Measurements from ENCODE around the gene PRSS38.

Gene PRSS38

DNA sequence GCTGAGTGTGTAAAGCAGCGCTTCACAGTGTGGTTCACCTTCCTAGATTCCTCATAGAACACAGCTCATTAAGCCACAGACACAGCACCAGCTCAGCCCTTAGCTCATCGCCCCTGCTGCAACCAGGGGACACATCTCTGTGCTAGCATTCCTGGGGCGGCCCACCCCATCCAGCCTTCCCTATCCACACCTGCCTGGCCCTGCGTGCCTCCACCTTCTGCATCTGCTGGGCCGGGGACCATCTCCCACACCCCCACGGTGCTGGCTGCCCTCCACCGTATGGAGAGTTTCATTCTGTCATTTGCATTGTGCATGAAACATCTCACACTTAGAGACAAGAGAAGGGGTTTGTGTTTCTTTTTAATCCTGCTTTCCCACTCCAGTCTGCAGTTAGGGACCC is 35.8 kb upstream of the PRSS38 start:
- no peak for DNase-seq

DNA sequence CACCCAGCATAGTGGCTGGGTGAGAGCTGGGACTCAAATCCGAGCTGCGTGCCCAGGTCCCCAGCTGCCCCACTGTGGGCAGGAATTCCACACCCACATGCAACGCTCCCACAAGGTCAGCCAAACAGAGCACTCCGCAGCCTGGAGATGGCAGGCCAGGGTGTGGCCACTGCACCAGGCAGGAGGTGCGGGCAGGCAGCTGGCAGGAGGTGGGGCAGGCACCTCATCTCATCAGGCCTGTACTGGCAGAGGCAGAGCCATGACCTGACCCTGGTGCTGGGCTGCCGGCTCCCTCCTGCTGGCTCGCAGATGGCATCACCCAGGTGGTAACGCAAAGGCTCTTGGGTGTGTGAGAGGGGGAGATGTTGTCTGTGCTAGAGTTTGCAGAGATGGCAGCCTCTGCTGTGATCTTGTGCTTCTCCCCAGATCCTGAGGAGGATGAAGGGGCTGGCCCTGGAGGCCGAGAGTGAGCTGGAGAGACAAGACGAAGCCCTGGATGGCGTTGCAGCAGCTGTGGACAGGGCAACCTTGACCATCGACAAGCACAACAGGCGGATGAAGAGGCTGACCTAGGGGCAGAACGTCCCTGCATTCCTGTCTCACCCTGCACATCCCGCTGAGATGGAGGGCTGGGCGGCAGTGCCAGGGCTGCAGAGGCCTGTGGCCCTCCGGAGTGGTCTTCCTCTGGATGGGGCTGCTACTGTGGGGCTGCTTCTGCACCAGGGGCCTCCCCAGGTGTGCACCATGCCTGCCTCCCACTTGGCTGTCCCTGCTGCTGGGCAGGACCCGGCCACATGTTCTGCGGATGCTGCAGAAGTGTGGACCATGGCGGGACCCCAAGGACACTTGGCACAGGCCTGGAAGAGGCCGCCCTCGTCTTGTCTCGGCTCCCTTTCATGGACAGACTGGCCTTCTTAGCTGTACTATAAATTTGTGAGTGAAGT is 35.1 kb upstream of the PRSS38 start:
- no peak for DNase-seq

DNA sequence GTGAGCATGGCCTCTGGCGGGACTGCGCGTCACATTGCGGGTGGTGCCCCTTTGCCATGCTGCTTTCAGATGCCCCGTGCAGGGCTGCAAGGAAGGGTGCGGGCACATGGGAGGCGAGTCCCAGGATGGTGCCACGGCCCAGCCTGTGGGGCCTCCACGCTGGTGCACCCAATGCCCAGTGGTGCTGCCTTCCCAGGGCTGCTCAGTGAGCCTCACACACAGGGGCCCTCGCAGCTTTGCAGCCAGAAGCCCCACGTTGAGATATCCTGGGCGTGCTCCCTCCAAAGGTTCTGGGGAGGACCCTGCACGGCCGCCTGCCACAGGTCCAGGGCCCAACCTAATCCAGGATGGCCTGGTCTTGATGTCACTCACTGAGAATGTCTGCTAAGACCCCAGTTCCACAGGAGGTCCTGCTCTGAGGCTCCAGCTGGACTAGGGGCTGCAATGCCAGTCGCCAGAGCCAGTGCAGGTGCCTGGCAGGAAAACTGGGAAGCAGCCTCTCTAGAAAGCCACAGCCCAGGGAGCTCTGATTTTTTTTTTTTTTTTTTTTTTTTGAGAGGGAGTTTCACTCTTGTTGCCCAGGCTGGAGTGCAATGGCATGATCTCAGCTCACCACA is 34.1 kb upstream of the PRSS38 start:
- DNase-seq, result no peak

DNA sequence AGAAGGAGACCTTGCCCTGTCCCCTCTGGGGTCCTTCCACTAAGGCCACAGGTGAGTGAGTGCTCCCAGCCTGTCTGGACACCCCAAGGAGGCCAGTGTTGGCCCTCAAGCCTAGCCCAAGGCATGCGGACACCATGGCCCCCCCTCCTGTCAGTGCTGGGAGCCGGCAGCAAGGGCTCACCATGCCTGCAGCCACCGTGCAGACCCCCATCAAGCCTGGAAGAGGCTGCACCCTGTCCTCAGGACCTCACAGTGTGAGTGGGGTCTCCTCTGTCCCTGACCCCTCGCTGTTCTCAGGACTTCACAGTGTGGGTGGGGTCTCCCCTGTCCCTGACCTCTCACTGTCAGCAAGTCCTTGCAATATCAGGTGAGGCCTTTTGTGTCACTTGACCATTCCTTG is 33.2 kb upstream of the PRSS38 start:
- no peak for DNase-seq

DNA sequence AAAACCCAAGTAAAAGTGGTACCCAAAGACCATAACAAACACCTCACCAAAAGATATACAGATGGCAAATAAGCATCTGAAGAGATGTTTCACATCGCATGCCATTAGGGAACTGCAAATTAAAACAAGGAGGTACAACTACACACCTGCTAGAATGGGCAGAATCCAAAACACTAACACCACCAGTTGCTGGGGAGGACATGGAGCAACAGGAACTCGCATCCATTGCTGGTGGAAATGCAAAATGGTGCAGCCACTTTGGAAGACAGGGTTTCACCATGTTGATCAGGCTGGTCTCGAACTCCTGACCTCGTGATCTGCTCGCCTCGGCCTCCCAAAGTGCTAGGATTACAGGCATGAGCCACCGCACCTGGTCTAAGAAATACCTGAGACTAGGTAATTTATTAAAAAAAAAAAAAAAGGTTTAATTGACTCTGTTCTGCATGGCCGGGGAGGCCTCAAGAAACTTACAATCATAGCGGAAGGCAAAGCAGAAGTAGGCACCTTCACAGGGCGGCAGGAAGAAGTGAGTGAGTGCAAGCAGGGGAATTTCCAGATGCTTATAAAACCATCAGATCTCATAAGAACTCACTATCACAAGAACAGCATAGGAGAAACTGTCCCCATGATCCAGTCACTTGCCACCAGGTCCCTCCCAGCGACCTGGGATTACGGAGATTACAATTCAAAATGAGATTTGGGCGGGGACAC is 30.2 kb upstream of the PRSS38 start:
- no peak for DNase-seq

DNA sequence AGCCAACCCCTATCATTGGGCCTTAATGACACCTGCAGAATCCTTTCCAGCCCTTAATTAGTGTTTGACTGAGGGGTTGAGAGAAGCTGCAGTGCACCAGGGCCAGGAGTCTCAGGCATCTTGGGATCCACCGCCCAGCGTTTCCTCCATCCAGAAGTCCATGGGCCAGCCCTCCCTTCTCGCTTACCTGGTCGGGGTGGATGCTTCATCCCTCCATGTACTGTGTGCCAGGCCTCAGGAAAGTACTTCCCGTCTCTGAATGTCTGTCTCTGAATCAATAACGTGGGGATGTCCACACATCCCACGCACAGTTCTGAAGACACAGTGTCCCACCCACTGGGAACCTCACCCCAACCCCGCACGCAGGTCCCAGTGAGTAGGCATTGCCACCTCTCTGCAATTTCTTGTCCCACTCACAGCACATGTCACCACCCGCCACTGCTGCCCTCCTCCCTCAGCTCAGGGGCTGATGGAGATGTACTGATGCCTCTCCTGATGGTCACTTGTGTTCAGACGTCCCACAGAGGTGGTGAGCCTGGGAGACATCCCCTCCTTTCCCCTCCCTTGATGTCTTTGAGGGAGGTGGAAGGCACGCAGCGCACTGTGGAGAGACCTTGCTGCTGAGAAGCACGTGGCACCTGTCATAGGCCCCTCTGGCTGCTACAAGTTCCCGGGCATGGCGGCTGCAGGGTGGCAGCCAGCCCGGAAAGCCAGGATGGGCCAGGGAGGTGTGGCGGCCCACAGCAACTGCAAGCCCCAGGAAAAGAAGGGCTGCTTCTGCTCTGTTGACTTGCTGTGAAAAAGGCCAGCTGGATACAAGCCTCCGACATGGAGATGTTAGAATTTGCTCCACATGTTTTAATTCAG is 29.4 kb upstream of the PRSS38 start:
- no peak for DNase-seq

DNA sequence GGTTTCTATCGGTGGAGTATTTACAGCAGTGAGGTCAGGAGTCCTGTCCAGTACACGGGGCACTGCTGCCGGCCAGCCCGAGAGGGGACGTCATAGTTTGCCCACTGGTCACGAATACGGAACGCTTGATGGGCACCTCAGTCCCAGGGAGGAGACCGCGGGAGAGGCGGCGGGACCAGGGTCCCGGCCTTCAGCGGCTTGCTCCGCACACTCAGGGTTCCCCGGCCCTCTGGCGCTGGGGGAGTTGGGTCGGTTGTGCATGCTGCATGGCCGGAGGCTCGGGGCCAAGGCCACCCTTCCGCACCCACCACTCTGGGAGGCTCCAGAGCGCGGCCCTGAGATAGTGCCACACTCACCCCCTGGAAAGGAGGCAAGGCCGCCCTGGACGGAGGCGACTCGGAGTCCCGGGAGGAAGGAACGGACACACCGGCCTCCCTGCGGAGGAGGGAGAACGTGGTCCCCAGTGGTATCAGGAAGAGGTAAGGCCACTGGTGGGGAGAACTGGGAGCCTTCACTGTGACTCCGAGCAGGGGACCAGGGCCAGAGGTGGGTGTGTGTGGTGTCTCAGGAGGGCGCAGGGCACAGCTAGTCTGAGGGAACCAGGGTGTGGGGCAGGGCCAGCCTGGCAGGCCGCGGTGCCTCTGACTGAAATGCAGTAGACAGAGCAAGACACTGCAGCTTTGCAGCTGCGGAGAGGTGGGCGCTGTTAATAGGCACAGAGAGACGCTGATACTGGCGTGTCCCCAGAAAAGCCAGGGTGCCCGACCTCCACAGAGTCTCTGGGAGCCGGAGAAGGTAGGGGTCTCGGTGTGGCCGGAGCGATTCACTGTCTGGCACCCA is 28.6 kb upstream of the PRSS38 start:
- DNase-seq, result no peak

DNA sequence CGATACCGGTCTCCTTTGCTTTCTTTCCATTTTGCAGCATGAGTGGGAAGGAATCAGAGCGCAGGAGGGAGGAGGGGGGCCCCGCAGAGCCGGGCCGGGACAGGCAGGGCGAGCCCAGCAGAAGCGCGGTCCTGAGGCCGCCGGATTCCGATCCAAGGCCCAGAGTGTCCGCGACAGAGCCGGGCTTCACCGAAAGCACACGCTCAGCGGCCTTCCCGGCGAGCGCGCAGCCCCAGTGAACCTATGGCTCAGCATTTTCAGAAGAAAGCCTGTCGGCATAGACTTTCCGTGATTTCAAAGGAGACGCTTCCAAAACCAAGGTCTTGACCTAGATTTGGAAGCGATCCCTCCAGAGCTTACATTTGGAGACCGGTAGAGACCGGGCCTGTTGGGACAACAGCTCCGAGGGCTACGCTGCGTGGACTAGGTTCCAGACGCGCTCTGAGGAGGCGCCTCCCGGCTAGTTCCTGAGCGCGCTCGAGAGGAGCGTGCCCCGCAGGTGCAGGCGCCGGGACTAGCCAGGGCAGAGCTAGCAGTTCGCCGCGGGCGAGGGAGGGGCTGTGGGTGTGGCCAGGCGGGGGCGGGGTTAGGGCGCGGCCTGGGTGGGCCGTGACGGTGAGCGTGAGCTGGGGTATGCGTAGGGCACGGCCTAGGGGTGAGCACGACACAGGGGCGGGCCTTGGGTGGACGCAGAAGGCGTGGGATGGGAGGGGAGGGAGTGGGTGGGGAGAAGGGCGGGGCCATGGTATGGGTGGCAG is 27.8 kb upstream of the PRSS38 start:
- peak; percentile 75 for DNase-seq

DNA sequence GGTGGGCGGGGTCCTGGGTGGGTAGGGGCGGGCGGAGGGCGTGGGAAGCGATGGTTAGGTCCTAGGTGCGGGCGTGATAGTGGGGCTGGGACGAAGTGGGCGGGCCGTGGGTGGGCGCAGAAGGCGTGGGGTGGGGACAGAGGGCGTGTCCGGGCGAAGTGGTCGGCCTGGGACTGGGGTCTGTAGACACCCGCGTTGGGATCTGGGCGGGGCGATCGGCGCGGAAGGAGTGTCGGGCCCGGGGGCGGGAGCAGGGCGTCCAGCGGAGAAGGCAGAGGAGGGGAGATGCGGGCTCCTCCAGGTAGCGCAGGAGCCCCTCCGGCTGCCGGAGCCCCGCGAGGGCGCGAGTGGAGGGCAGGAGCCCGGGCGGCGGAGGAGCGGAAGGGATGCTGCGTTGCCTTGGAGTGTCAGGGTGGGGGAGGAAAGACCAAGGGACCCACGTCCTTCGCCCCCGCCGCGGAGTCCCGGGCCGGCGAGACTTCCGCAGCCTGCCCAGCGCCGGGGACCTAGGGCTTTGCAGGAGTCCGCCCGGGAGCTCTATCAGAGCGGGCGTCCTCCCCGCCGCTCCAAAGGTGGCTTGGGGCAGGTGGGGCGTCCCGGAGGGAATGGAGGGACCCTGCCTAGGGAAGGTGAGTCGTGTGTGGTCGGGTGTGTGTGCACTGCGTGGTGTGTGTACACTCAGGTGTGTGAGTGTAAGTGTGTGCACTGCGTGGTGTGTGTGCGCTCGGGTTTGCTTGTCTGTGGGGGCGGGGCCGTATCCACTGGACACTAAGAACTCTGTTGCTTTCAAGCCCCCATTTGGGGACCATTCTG is 27.0 kb upstream of the PRSS38 start:
- no peak for DNase-seq

DNA sequence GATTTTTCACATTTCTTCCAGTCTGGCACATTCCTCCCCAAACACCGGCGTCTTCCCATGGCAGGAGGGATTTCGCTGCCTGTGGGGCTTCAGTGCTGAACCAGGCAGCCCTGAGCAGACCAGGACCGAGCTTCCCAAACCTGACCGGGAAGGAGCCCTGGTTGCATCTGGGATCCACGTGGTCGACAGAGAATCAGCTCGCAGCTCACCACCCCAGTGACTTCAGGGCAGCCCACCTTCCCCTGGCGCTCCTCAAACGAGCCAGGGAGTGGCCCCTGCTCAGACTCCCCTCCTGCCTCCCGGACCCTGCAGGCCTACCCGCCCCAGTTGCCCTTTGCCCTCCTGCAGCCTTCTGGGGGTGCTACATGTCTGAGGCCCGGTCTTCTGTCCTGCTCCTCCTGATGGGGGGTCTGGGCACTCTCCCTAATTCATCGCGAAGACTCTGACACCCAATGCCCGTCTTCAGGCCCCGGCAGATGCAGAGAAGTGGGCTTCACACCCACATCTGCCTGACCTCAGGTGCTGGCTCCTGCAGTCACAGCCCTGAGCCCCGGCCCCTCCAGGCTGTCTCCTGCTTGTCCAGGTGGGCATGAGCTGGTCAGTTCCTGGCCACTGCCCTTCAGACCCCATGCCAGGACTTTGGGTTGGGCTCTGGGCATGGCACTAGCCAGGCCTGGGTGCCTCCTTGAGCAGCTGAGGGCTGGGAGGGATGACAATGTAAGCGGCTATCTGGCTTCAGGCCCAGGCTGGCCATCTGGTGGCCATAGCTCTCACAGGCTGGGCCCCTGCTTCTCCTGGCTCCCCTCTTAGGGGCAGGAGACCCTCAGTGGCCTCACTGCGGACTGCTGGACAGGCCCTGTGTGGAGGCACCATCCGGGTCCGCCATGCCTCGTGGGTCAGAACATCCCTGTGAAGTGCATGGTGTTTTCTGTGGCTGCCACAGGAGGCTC is 26.1 kb upstream of the PRSS38 start:
- no peak for DNase-seq

DNA sequence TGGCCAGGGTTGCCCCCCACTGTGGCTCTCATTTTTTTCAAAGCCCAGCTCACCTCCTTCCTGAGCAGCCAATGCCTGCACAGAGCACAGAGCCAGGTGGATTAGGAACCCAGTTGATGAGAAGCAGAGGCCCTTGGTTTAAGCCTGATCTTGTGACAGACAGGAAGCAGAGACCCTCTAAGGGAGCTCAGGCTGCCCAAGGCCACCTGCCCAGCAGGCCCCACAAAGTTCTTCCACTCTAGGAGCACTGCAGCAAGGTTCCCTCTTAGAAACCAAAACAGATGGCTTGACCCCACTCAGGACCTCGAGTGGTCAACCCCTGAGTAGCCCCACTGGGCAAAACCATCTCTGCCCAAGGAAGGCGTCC is 25.5 kb upstream of the PRSS38 start:
- DNase-seq, result no peak

DNA sequence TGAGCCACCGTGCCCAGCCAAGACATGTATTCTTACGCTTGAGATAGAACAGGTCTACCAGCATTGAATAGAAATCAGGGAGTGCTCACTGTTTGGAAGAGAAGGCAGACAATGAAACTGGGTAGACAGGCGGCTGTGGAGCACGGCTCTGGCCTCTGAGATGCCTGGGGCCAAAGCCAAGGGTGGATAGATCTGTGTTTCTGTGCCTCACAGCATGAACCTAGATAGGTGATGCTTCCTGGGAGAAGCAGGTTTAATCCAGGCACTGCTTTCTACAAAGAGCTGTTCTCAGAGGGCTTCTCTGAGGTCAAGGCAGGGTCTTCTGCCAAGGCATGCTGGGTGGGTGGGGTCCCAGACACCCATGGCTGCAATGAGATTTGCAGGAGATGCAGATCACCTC is 24.6 kb upstream of the PRSS38 start:
- DNase-seq, result no peak

DNA sequence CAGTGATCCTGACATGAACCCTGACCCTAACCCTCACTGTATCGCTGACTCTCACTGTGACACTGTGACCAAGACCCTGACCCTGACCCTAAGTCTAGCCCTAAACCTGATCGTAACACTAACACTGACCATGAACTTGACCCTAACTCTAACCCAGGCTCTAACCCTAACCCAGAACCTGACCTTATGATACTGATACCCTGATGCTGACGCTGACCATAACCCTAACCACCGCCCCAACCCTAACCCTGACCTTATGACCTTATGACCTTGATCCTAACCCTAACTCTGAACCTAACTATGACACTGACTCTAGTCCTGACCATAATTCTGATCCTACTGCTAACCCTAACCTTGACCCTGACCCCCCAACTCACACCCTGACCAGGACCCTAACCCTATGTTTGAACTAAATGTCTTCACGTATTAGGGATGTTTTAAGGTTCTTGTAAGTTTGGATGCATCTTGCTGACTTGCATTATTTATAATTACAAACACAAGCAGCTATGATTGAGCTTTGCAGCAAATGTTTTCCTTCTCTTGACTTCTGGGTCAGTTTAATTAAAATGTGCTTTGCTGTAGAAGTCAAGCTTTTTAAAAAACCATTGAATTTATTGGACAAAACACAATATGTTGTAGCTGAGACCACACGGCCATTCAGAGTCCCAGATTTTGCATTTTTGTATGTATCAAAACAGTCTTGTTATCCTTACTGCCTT is 23.9 kb upstream of the PRSS38 start:
- no peak for DNase-seq

DNA sequence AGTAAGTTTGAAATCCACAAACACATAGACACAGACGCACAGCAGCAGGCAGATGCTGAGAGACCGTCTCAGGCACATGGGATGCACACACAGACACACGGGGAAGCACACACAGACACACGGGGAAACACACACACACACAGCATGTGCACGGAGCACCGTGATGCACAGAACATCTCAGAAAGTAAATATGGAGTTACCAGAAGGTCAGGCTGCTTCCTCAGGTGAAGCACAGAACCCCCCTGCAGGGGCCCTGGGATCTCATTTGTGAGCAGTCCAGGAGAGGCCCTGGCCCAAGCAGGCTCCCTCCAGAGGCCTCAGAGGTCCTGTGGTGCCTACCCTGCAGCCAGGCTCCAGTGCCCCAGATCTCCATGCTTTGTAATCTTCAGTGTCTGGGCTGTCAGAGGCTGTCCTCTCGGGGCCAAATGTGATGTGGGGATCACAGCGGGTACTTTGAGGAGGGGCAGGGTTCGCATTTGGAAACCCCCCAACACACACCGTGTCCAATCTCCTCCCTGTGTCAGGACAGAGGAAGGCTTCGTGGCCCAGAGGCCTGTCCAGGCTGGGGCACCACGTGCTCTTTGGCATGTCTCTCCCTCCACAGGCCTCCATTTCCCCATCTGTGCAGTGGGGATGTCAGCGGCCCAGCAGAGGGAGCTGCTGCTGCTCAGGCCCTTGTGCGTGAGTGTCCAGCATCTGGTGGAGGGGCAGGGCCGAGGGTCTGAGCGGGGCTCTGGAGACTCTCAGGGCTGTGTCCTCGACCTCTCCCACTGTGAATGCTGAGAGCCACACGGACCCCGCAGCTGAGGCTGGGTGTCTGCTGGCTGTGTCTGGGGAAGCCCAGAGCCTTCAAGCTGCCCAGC is 23.0 kb upstream of the PRSS38 start:
- no peak for DNase-seq

DNA sequence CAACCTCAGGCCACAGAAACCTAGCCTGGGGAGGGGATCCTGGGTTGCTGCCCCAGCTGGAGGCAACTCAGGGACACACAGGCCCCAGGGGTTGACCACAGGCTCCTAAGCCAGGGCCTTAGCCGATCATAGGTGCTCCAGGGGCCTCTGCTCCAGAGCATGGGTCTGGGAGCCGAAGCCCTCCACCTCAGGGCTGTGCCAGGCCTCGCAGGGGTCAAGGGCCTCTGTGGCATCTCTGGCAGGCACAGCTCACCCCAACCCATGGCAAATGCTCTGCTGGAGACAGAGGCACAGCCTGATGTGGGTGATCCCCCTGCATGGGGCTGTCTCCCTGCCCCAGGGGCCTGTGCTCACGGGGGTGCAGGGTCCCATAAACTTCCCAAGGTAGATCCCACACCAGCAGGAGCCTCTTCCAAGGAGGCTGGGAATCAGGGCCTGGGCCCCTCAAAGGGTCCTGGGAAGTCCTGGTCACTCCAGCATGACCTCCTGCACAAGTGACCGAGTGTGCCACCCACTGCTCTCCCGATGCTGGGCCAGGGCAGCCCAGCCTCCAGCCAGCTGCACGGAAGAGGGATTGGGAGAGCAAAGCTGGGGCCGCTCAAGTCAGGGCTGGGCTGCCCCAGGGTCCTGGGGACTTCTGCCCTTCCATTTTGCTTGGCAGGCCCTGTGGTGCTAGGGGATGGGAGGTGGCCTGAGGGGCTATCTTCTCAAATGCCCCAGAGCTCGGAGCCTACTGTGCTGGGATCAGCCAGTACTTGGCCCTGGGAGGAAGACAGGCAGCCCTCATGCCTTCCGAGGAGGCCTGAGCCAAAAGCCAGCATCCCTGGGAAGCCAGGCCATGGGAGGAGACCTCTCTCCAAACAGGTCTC is 22.2 kb upstream of the PRSS38 start:
- DNase-seq, result no peak

All from T1000 (cell line).